Right atrium auricular region (tissue), 2 donors: ENCODE measurements around the gene TRMT11. TPM values are rescaled to one million over a fixed set of nuclear protein-coding genes. Genes with fewer than 3 reads are reported as not detected.
A peak's percentile ranks its signal among the peaks of the same experiment; 100 is the strongest.

ENCODE experiments used
- DNase-seq: peaks from one replicate; pipeline ENCODE4 v3.0.0-alpha.2; 2019; ENCODE audit warnings: low spot score
- H3K27ac ChIP-seq, 2 donors: fragments of 200-600 bp; sonication (generic); 1 replicate in 1 of 2; 2 replicates in 1 of 2; pipeline ENCODE4 v1.5.1; 2016 to 2019
- H3K27me3 ChIP-seq, 2 donors: fragments of 200-600 bp; sonication (generic); one replicate each; pipeline versions ENCODE4 v1.5.1 to v1.6.0; 2017 to 2019
- H3K36me3 ChIP-seq: fragments of 200-600 bp; sonication (generic); one replicate; pipeline ENCODE4 v1.5.1; 2016
- H3K4me1 ChIP-seq, 2 donors: fragments of 200-600 bp; sonication (generic); one replicate each; pipeline versions ENCODE4 v1.5.1 to v1.6.0; 2017 to 2019
- H3K4me3 ChIP-seq, 2 donors: fragments of 200-600 bp; sonication (generic); 1 replicate in 1 of 2; 2 replicates in 1 of 2; pipeline ENCODE4 v1.5.1; 2017 to 2019; ENCODE audit warnings: mild to moderate bottlenecking in 1 of 2, moderate library complexity in 1 of 2
- H3K9me3 ChIP-seq, 2 donors: fragments of 200-600 bp; sonication (generic); one replicate each; pipeline ENCODE4 v1.5.1; 2019
- total RNA-seq, 2 donors: library from RNA; depleted of rRNA; stranded (reverse); fragments of >200 nt; gene quantifications; one replicate each; pipeline ENCODE4 v1.1.0, GENCODE V29; 2016
- TF ChIP-seq, protein P1 (sequence below), 2 donors: fragments of 200-600 bp; sonication (generic); IDR thresholded peaks; one replicate each; pipeline ENCODE4 v1.5.1; 2019; ENCODE audit warnings: antibody characterized with exemption in 2 of 2

TRMT11 gene
- total RNA-seq, 2 donors from 2014 or later = 9.7 to 10.1 TPM

DNA sequence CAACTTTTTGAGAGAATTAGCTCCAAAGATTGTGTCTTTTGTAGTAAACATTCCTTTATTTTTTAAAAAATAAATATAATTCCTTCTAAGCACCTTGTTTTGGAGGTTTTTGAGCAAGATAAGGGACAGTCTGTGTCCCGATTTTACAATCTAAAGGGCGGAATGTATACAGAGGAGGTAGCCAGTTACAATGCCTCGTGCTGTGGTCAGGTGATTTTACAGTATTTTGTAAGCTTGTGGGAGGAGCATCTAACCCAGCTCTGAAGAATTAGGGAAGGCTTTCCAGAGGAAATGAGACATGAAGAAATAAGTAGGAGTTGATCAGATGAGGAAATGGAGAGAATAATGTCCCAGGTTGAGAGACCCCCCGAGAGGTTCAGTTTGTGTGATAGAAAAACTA is 28.5 kb upstream of the TRMT11 start:
- Histone ChIP-seq H3K27ac (peak overlapping the region; percentile 93 to 95), H3K36me3 (no peaks in the 10 kb centered on the region)
- TF ChIP-seq, protein P1, sequence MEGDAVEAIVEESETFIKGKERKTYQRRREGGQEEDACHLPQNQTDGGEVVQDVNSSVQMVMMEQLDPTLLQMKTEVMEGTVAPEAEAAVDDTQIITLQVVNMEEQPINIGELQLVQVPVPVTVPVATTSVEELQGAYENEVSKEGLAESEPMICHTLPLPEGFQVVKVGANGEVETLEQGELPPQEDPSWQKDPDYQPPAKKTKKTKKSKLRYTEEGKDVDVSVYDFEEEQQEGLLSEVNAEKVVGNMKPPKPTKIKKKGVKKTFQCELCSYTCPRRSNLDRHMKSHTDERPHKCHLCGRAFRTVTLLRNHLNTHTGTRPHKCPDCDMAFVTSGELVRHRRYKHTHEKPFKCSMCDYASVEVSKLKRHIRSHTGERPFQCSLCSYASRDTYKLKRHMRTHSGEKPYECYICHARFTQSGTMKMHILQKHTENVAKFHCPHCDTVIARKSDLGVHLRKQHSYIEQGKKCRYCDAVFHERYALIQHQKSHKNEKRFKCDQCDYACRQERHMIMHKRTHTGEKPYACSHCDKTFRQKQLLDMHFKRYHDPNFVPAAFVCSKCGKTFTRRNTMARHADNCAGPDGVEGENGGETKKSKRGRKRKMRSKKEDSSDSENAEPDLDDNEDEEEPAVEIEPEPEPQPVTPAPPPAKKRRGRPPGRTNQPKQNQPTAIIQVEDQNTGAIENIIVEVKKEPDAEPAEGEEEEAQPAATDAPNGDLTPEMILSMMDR (IDR thresholded peaks at IDR 0.05) = no peak

DNA sequence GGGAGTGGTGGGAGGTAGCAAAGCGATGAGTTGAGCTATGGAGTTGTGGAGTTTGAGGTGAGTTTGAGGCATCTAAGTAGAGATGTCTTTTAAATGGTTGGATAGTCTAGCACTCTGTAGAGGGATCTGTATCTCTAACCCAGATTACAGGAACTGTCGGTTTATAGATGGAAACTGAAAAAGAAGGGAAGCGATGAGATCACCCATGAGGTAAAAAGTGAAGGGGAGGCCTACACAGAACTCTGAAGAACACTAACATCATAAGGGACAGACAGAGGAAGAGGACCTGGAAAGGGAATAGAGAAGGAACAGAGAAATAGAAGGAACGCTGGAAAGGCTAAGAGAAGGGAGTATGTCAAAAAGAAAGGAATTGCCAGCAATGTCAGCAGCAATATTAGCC is 27.3 kb upstream of the TRMT11 start:
- Histone ChIP-seq H3K27ac (no peak overlapping the region), H3K9me3 (no peaks in the 10 kb centered on the region), H3K27me3 (no peaks in the 10 kb centered on the region), H3K4me3 (no peak overlapping the region), H3K36me3 (no peaks in the 10 kb centered on the region), H3K4me1 (peaks cover 0 to 29% of the 10 kb centered on the region in 2 donors)
- TF ChIP-seq, protein P1 (IDR thresholded peaks at IDR 0.05) = no peak
- no peak for DNase-seq

More for the DNA sequence above, 28.5 kb upstream of the TRMT11 start:
- Histone ChIP-seq H3K4me3 (peak overlapping the region; percentile 68 to 96), H3K27me3 (no peaks in the 10 kb centered on the region), H3K9me3 (no peaks in the 10 kb centered on the region), H3K4me1 (peaks cover 0 to 24% of the 10 kb centered on the region in 2 donors)
- DNase-seq = no peak

DNA sequence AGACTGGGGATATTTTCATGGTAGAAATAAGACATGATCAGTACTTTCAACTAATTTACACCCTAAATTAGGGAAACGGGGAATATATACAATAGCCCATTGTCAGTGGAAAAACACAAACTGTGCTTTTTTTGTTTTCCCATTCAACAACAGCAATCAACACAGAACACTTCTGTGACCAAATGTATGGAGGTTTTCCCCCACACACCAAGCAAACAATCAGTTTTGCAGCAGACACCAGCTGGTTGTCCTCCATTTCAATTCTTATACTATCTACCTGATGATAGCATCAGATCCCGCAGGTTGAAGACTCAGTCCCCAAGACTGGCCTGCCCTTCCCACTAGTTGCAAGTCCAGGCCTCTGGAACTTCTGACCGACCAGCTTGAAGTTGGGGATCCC is 25.2 kb upstream of the TRMT11 start:
- H3K4me1 ChIP-seq = peaks cover 0 to 26% of the 10 kb centered on the region in 2 donors
- no peaks in the 10 kb centered on the region for H3K27me3 ChIP-seq
- no peak for DNase-seq
- TF ChIP-seq, protein P1 (IDR thresholded peaks at IDR 0.05) = no peak
- H3K9me3 ChIP-seq = no peaks in the 10 kb centered on the region
- no peak overlapping the region for H3K4me3 ChIP-seq
- H3K27ac ChIP-seq = no peak overlapping the region
- H3K36me3 ChIP-seq = no peaks in the 10 kb centered on the region

DNA sequence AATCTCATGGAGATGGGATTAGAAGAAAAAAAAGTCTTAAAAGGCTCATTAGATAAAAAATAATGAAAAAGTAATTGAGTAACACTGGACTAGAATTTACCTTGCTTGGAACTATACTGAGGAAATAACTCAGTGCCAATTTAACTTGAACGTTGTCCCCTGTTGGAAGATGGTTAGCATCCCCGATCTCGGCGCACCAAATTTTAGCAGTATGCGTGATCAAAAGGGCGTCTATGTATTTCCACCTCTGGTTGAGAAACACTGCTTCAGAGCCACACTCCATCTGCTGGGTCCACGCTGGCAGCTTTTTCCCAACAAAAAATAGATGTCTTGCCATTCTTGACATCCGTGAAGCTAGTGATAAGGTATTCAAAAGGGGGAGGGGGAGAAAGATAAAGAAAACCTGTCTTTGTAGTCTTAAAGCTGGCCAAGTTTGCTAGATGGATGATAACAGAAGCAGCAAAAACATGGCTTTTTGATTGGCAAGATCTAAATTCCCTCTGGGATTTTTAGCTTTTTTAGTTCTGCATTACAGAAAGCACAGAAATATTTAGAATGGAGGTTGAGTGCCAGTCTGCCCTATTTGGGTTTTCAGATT is 23.3 kb upstream of the TRMT11 start:
- H3K27me3 ChIP-seq = no peaks in the 10 kb centered on the region
- no peak overlapping the region for H3K4me3 ChIP-seq
- peaks cover 0 to 17% of the 10 kb centered on the region in 2 donors for H3K4me1 ChIP-seq
- no peak for DNase-seq
- TF ChIP-seq, protein P1 (IDR thresholded peaks at IDR 0.05) = no peak
- H3K36me3 ChIP-seq = no peaks in the 10 kb centered on the region
- no peak overlapping the region for H3K27ac ChIP-seq
- no peaks in the 10 kb centered on the region for H3K9me3 ChIP-seq

GRCh38 chr6:125963817-125964216 is 22.5 kb upstream of the TRMT11 start:
- H3K36me3 ChIP-seq = no peaks in the 10 kb centered on the region
- H3K4me1 ChIP-seq = peaks cover 0 to 9% of the 10 kb centered on the region in 2 donors
- H3K4me3 ChIP-seq = no peak overlapping the region
- no peaks in the 10 kb centered on the region for H3K27me3 ChIP-seq
- TF ChIP-seq, protein P1 (IDR thresholded peaks at IDR 0.05) = no peak
- H3K27ac ChIP-seq = no peak overlapping the region
- no peaks in the 10 kb centered on the region for H3K9me3 ChIP-seq
- DNase-seq = no peak

GRCh38 chr6:125966569-125966968 is 19.8 kb upstream of the TRMT11 start:
- no peaks in the 10 kb centered on the region for H3K36me3 ChIP-seq
- H3K27me3 ChIP-seq = no peaks in the 10 kb centered on the region
- peaks cover 0 to 4% of the 10 kb centered on the region in 2 donors for H3K4me1 ChIP-seq
- no peak overlapping the region for H3K27ac ChIP-seq
- H3K4me3 ChIP-seq = no peak overlapping the region
- TF ChIP-seq, protein P1 (IDR thresholded peaks at IDR 0.05) = no peak
- no peak for DNase-seq
- no peaks in the 10 kb centered on the region for H3K9me3 ChIP-seq
